Measurements from ENCODE around the gene CCDC18.

CCDC18 gene

GRCh38 chr1:93180723-93181613 lies at the start of gene CCDC18:
Gene CCDC18, plus strand, starts transcription at chr1:93180724. Its CDS starts 2,638 bp downstream, at chr1:93183362.
- H3K4me1 ChIP-seq (ENCODE audit: control insufficient read depth, insufficient read depth, low read length) = no peaks in the 10 kb centered on the region; the same call in 1 of the 2 replicates
- H3K4me3 ChIP-seq (ENCODE audit: low read depth, low read length) = peak within 1 kb of the TSS; percentile 81
- peak within 1 kb of the TSS; percentile 36; the same call in 1 of the 2 replicates for H3K27ac ChIP-seq (ENCODE audit: low read depth, low read length)
- peaks cover 5% of the 10 kb centered on the region; the same call in 1 of the 2 replicates for H3K36me3 ChIP-seq (ENCODE audit: control insufficient read depth, insufficient read depth, low read length)
- H3K9ac ChIP-seq (ENCODE audit: low read length) = peak within 1 kb of the TSS; percentile 88
- no peaks in the 10 kb centered on the region for H3K9me3 ChIP-seq (ENCODE audit: control insufficient read depth, insufficient read depth, low read depth, low read length)
- no peaks in the 10 kb centered on the region for H3K27me3 ChIP-seq (ENCODE audit: control insufficient read depth, insufficient read depth, low read length)

- Histone ChIP-seq H3K27me3 (ENCODE audit: control insufficient read depth, insufficient read depth, low read length) (no peaks in the 10 kb centered on the region), H3K4me1 (ENCODE audit: control insufficient read depth, insufficient read depth, low read length) (no peaks in the 10 kb centered on the region), H3K4me3 (ENCODE audit: low read depth, low read length) (no peak overlapping the region), H3K9me3 (ENCODE audit: control insufficient read depth, insufficient read depth, low read depth, low read length) (no peaks in the 10 kb centered on the region), H3K9ac (ENCODE audit: low read length) (no peak overlapping the region), H3K27ac (ENCODE audit: low read depth, low read length) (no peak overlapping the region), H3K36me3 (ENCODE audit: control insufficient read depth, insufficient read depth, low read length) (peaks cover 93% of the 10 kb centered on the region)
These were observed 47.9 kb upstream of the CCDC18 start for GRCh38 chr1:93132638-93133037.

GRCh38 chr1:93136445-93136844 lies 44.1 kb upstream of the CCDC18 start:
- Histone ChIP-seq H3K9ac (ENCODE audit: low read length) (no peak overlapping the region), H3K36me3 (ENCODE audit: control insufficient read depth, insufficient read depth, low read length) (peaks cover 87% of the 10 kb centered on the region), H3K4me3 (ENCODE audit: low read depth, low read length) (no peak overlapping the region), H3K9me3 (ENCODE audit: control insufficient read depth, insufficient read depth, low read depth, low read length) (no peaks in the 10 kb centered on the region), H3K27me3 (ENCODE audit: control insufficient read depth, insufficient read depth, low read length) (no peaks in the 10 kb centered on the region), H3K4me1 (ENCODE audit: control insufficient read depth, insufficient read depth, low read length) (no peaks in the 10 kb centered on the region), H3K27ac (ENCODE audit: low read depth, low read length) (no peak overlapping the region)

- Histone ChIP-seq H3K4me1 (ENCODE audit: control insufficient read depth, insufficient read depth, low read length) (no peaks in the 10 kb centered on the region), H3K27ac (ENCODE audit: low read depth, low read length) (no peak overlapping the region), H3K4me3 (ENCODE audit: low read depth, low read length) (no peak overlapping the region), H3K9ac (ENCODE audit: low read length) (no peak overlapping the region), H3K36me3 (ENCODE audit: control insufficient read depth, insufficient read depth, low read length) (peaks cover 86% of the 10 kb centered on the region), H3K9me3 (ENCODE audit: control insufficient read depth, insufficient read depth, low read depth, low read length) (no peaks in the 10 kb centered on the region), H3K27me3 (ENCODE audit: control insufficient read depth, insufficient read depth, low read length) (no peaks in the 10 kb centered on the region)
These were observed 42.8 kb upstream of the CCDC18 start for GRCh38 chr1:93137604-93138292.

GRCh38 chr1:93140106-93140505 lies 40.4 kb upstream of the CCDC18 start:
- Histone ChIP-seq H3K9me3 (ENCODE audit: control insufficient read depth, insufficient read depth, low read depth, low read length) (no peaks in the 10 kb centered on the region), H3K36me3 (ENCODE audit: control insufficient read depth, insufficient read depth, low read length) (peaks cover 69% of the 10 kb centered on the region), H3K4me1 (ENCODE audit: control insufficient read depth, insufficient read depth, low read length) (no peaks in the 10 kb centered on the region), H3K9ac (ENCODE audit: low read length) (no peak overlapping the region), H3K27ac (ENCODE audit: low read depth, low read length) (no peak overlapping the region), H3K4me3 (ENCODE audit: low read depth, low read length) (no peak overlapping the region), H3K27me3 (ENCODE audit: control insufficient read depth, insufficient read depth, low read length) (no peaks in the 10 kb centered on the region)

GRCh38 chr1:93142161-93142560 lies 38.4 kb upstream of the CCDC18 start:
- Histone ChIP-seq H3K4me3 (ENCODE audit: low read depth, low read length) (no peak overlapping the region), H3K27ac (ENCODE audit: low read depth, low read length) (no peak overlapping the region), H3K9me3 (ENCODE audit: control insufficient read depth, insufficient read depth, low read depth, low read length) (no peaks in the 10 kb centered on the region), H3K4me1 (ENCODE audit: control insufficient read depth, insufficient read depth, low read length) (no peaks in the 10 kb centered on the region), H3K36me3 (ENCODE audit: control insufficient read depth, insufficient read depth, low read length) (peaks cover 49% of the 10 kb centered on the region), H3K27me3 (ENCODE audit: control insufficient read depth, insufficient read depth, low read length) (no peaks in the 10 kb centered on the region), H3K9ac (ENCODE audit: low read length) (no peak overlapping the region)

GRCh38 chr1:93143136-93143535 lies 37.4 kb upstream of the CCDC18 start:
- no peaks in the 10 kb centered on the region for H3K9me3 ChIP-seq (ENCODE audit: control insufficient read depth, insufficient read depth, low read depth, low read length)
- H3K4me1 ChIP-seq (ENCODE audit: control insufficient read depth, insufficient read depth, low read length) = no peaks in the 10 kb centered on the region
- H3K36me3 ChIP-seq (ENCODE audit: control insufficient read depth, insufficient read depth, low read length) = peaks cover 46% of the 10 kb centered on the region
- H3K9ac ChIP-seq (ENCODE audit: low read length) = no peak overlapping the region
- H3K27me3 ChIP-seq (ENCODE audit: control insufficient read depth, insufficient read depth, low read length) = no peaks in the 10 kb centered on the region
- H3K4me3 ChIP-seq (ENCODE audit: low read depth, low read length) = no peak overlapping the region
- no peak overlapping the region for H3K27ac ChIP-seq (ENCODE audit: low read depth, low read length)

- no peaks in the 10 kb centered on the region for H3K4me1 ChIP-seq (ENCODE audit: control insufficient read depth, insufficient read depth, low read length)
- H3K27me3 ChIP-seq (ENCODE audit: control insufficient read depth, insufficient read depth, low read length) = no peaks in the 10 kb centered on the region
- peaks cover 43% of the 10 kb centered on the region for H3K36me3 ChIP-seq (ENCODE audit: control insufficient read depth, insufficient read depth, low read length)
These were observed 36.8 kb upstream of the CCDC18 start for GRCh38 chr1:93143769-93144168.

GRCh38 chr1:93148001-93148400 lies 32.5 kb upstream of the CCDC18 start:
- no peak overlapping the region for H3K4me3 ChIP-seq (ENCODE audit: low read depth, low read length)
- no peaks in the 10 kb centered on the region for H3K27me3 ChIP-seq (ENCODE audit: control insufficient read depth, insufficient read depth, low read length)
- H3K36me3 ChIP-seq (ENCODE audit: control insufficient read depth, insufficient read depth, low read length) = peaks cover 34% of the 10 kb centered on the region
- no peak overlapping the region for H3K27ac ChIP-seq (ENCODE audit: low read depth, low read length)
- no peaks in the 10 kb centered on the region for H3K4me1 ChIP-seq (ENCODE audit: control insufficient read depth, insufficient read depth, low read length)
- no peak overlapping the region for H3K9ac ChIP-seq (ENCODE audit: low read length)
- H3K9me3 ChIP-seq (ENCODE audit: control insufficient read depth, insufficient read depth, low read depth, low read length) = no peaks in the 10 kb centered on the region

More at GRCh38 chr1:93143769-93144168, 36.8 kb upstream of the CCDC18 start:
- no peak overlapping the region for H3K9ac ChIP-seq (ENCODE audit: low read length)
- no peak overlapping the region for H3K4me3 ChIP-seq (ENCODE audit: low read depth, low read length)
- H3K27ac ChIP-seq (ENCODE audit: low read depth, low read length) = no peak overlapping the region
- no peaks in the 10 kb centered on the region for H3K9me3 ChIP-seq (ENCODE audit: control insufficient read depth, insufficient read depth, low read depth, low read length)

- Histone ChIP-seq H3K4me1 (ENCODE audit: control insufficient read depth, insufficient read depth, low read length) (no peaks in the 10 kb centered on the region; the same call in 1 of the 2 replicates), H3K9ac (ENCODE audit: low read length) (no peak overlapping the region), H3K36me3 (ENCODE audit: control insufficient read depth, insufficient read depth, low read length) (peaks cover 46% of the 10 kb centered on the region), H3K27ac (ENCODE audit: low read depth, low read length) (no peak overlapping the region), H3K9me3 (ENCODE audit: control insufficient read depth, insufficient read depth, low read depth, low read length) (no peaks in the 10 kb centered on the region), H3K27me3 (ENCODE audit: control insufficient read depth, insufficient read depth, low read length) (no peaks in the 10 kb centered on the region), H3K4me3 (ENCODE audit: low read depth, low read length) (no peak overlapping the region)
These were observed 29.8 kb upstream of the CCDC18 start for GRCh38 chr1:93150729-93151128.

GRCh38 chr1:93151474-93151873 lies 29.1 kb upstream of the CCDC18 start:
- Histone ChIP-seq H3K36me3 (ENCODE audit: control insufficient read depth, insufficient read depth, low read length) (peaks cover 51% of the 10 kb centered on the region), H3K9ac (ENCODE audit: low read length) (no peak overlapping the region), H3K27me3 (ENCODE audit: control insufficient read depth, insufficient read depth, low read length) (no peaks in the 10 kb centered on the region), H3K4me1 (ENCODE audit: control insufficient read depth, insufficient read depth, low read length) (no peaks in the 10 kb centered on the region; the same call in 1 of the 2 replicates), H3K27ac (ENCODE audit: low read depth, low read length) (no peak overlapping the region), H3K4me3 (ENCODE audit: low read depth, low read length) (no peak overlapping the region), H3K9me3 (ENCODE audit: control insufficient read depth, insufficient read depth, low read depth, low read length) (no peaks in the 10 kb centered on the region)
